ENCODE data around the gene MAIP1.

MAIP1 gene

GRCh38 chr2:199955339-199956061 lies at the start of gene MAIP1, which contains the start of gene TYW5:
Gene MAIP1 (plus strand): TSS chr2:199955582. CDS start chr2:199955799, 217 bp downstream.
Gene TYW5 (minus strand): TSS chr2:199955491. CDS start chr2:199955470, 21 bp downstream.
- TF ChIP-seq, protein P1, sequence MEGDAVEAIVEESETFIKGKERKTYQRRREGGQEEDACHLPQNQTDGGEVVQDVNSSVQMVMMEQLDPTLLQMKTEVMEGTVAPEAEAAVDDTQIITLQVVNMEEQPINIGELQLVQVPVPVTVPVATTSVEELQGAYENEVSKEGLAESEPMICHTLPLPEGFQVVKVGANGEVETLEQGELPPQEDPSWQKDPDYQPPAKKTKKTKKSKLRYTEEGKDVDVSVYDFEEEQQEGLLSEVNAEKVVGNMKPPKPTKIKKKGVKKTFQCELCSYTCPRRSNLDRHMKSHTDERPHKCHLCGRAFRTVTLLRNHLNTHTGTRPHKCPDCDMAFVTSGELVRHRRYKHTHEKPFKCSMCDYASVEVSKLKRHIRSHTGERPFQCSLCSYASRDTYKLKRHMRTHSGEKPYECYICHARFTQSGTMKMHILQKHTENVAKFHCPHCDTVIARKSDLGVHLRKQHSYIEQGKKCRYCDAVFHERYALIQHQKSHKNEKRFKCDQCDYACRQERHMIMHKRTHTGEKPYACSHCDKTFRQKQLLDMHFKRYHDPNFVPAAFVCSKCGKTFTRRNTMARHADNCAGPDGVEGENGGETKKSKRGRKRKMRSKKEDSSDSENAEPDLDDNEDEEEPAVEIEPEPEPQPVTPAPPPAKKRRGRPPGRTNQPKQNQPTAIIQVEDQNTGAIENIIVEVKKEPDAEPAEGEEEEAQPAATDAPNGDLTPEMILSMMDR (conservative IDR thresholded peaks at IDR 0.05) = 0 out of 2 replicates have a peak, but pooled peaks have one; percentile 16
- TF ChIP-seq ZFX (IDR thresholded peaks at IDR 0.05) = peak; percentile 96
- H3K27ac ChIP-seq = peak within 1 kb of the TSS; percentile 95

GRCh38 chr2:199907008-199907714 lies 48.2 kb upstream of the MAIP1 start:
- no peak overlapping the region for H3K27ac ChIP-seq
- TF ChIP-seq ZFX (IDR thresholded peaks at IDR 0.05) = no peak
- TF ChIP-seq, protein P1 (conservative IDR thresholded peaks at IDR 0.05) = no peak

DNA sequence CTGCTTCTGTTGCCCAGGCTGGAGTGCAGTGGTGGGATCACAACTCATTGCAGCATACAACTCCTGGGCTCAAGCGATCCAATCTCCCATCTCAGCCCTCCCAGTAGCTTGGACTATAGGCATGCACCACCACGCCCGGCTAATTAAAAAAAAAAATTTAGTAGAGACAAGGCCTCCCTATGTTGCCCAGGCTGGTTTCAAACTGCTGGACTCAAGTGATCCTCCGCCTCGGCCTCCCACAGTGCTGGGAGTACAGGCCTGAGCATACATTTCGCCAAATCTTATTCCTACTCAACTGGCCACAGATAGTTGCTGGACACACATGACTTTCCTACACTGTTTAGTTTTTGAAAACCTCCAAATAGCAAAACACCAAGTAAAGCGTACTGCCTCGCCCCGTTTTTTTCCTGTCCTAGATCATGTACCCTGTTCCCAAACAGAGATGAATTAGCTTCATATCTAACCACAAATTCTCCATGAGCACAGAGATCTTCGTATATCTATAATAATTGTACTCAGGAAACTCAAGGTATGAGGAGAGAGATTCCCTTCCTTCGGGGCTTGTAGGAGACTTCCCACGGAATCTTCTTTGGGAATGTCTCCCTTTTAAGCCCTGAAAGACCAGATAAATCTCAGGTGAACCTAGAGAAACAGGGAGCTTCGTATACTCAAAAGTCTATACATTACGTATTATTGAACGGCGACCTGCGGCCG lies 44.9 kb upstream of the MAIP1 start:
- no peak for TF ChIP-seq ZFX (IDR thresholded peaks at IDR 0.05)
- TF ChIP-seq, protein P1 (conservative IDR thresholded peaks at IDR 0.05) = no peak
- peak overlapping the region; percentile 90 for H3K27ac ChIP-seq

GRCh38 chr2:199911052-199911876 lies 44.1 kb upstream of the MAIP1 start, which contains the start of gene C2orf69:
Gene C2orf69 (plus strand): TSS chr2:199911293. CDS start chr2:199911439, 146 bp downstream.
- peak within 1 kb of the TSS; percentile 90 for H3K27ac ChIP-seq
- TF ChIP-seq, protein P1 (conservative IDR thresholded peaks at IDR 0.05) = no peak; the same call in 1 of the 2 replicates
- TF ChIP-seq ZFX (IDR thresholded peaks at IDR 0.05) = peak; percentile 82

- peak overlapping the region; percentile 90 for H3K27ac ChIP-seq
- TF ChIP-seq, protein P1 (conservative IDR thresholded peaks at IDR 0.05) = no peak
- no peak for TF ChIP-seq ZFX (IDR thresholded peaks at IDR 0.05)
Observed at GRCh38 chr2:199911877-199912161, 43.6 kb upstream of the MAIP1 start.

DNA sequence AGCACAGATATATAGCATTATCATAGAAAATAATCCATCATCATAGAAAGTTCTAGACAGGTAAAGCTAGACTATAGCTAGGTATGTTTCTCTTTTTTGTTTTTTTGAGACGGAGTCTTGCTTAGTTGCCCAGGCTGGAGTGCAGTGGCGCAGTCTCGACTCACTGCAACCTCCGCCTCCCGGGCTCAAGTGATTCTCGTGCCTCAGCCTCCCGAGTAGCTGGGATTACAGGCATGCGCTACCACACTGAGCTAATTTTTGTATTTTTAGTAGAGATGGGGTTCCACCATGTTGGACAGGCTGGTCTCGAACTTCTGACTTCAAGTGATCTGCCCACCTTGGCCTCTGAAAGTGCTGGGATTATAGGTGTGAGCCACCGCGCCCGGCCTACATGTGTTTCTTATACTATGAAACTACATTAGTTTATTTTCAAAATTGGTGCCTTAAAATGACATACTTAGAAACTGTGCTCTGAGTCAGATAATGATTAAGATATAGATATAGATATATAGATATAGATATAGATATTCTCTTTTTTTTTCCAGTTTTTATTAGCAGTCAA lies 42.7 kb upstream of the MAIP1 start:
- peak overlapping the region; percentile 52 for H3K27ac ChIP-seq

All from C4-2B (cell line).